K562 (cell line): ENCODE measurements around the gene SNX33. TPM values are rescaled to one million over a fixed set of nuclear protein-coding genes. Genes with fewer than 3 reads are reported as not detected.
A peak's percentile ranks its signal among the peaks of the same experiment; 100 is the strongest.

Experiments used
- ATAC-seq: fragments of 200-7000 bp; cut with Tn5 transposase; 3 replicates; pipeline ENCODE4 v1.9.1; 2020; ENCODE audit warnings: moderate library complexity
- BruUV-seq: library from RNA; stranded (reverse); fragments of 400-500 nt; replicated peaks from 2 replicates; lab custom pipeline; 2021; lab: Mats Ljungman, UMichigan
- CTCF ChIA-PET: fragments of 300-600 bp; formaldehyde crosslinking; extraction: SDS; loops from one replicate; lab custom pipeline; 2021; ENCODE audit warnings: low intra/inter-chr PET ratio; lab: Yijun Ruan, JAX
- POLR2A ChIA-PET: fragments of 300-600, 350-650 bp; sonication (Branson Sonifier 250); formaldehyde crosslinking; extraction: SDS; loops from one replicate; lab custom pipeline; 2021; ENCODE audit warnings: antibody characterized with exemption, inconsistent platforms; lab: Yijun Ruan, JAX
- DNase-seq, 4 experiments: peaks; one replicate each; pipeline versions ENCODE4 v3.0.0 to v3.0.0-alpha.2; 2011 to 2018; ENCODE audit warnings: low spot score in 3 of 4, mixed read lengths in 3 of 4; ENCODE audit errors: extremely low read depth in 1 of 4
- FAIRE-seq: peaks from 2 replicates; lab custom pipeline; 2011; peaks lifted over from hg19 to GRCh38; lab: Jason Lieb, UNC
- H2AFZ ChIP-seq: 2 replicates; pipeline ENCODE4 v1.6.0; 2011; ENCODE audit warnings: low read depth, low read length, control low read depth, inconsistent platforms
- H3K27ac ChIP-seq: fragments of 200-600 bp; 3 replicates; pipeline ENCODE4 v1.8.0; 2011; ENCODE audit warnings: low read depth, mild to moderate bottlenecking, control low read depth, inconsistent platforms, low read length, moderate library complexity, mixed read lengths; ENCODE audit errors: extremely low read depth
- H3K27me3 ChIP-seq, 2 experiments: fragments of 300-600 bp in 1 of 2; 2 replicates in 1 of 2; 3 replicates in 1 of 2; pipeline versions ENCODE4 v1.6.0 to v1.8.0; 2011; ENCODE audit warnings: inconsistent platforms in 2 of 2, low read length in 2 of 2, mild to moderate bottlenecking in 1 of 2, mixed read lengths in 1 of 2, moderate library complexity in 1 of 2; ENCODE audit not compliant: control insufficient read depth in 2 of 2, insufficient read depth in 2 of 2
- H3K36me3 ChIP-seq: fragments of 300-600 bp; 3 replicates; pipeline ENCODE4 v1.8.0; 2011; ENCODE audit warnings: mild to moderate bottlenecking, low read length, inconsistent platforms; ENCODE audit not compliant: control insufficient read depth, insufficient read depth
- H3K4me1 ChIP-seq, 2 experiments: fragments of 200-600 bp in 1 of 2; replicated peaks in 1 of 2; 2 replicates in 1 of 2; 3 replicates in 1 of 2; pipeline versions ENCODE4 v1.5.1 to v1.8.0; 2011; ENCODE audit warnings: inconsistent platforms in 2 of 2, low read length in 2 of 2, mild to moderate bottlenecking in 1 of 2, mixed read lengths in 1 of 2, moderate library complexity in 1 of 2; ENCODE audit not compliant: control insufficient read depth in 2 of 2, insufficient read depth in 2 of 2
- H3K4me2 ChIP-seq: 2 replicates; pipeline ENCODE4 v1.6.1; 2011; ENCODE audit warnings: low read length, control low read depth, inconsistent platforms, mixed read lengths; ENCODE audit not compliant: insufficient read depth
- H3K4me3 ChIP-seq: fragments of 200-600 bp; sonication (generic), shearing (Covaris generic); 2 replicates; pipeline ENCODE4 v1.5.1; 2016; ENCODE audit warnings: control low read depth, inconsistent platforms
- H3K79me2 ChIP-seq: fragments of 200-600 bp; 3 replicates; pipeline ENCODE4 v1.8.0; 2011; ENCODE audit warnings: low read length, inconsistent platforms; ENCODE audit not compliant: control insufficient read depth, insufficient read depth
- H3K9ac ChIP-seq, 2 experiments: 2 replicates each; pipeline versions ENCODE4 v1.6.0 to v1.6.1; 2011; ENCODE audit warnings: low read depth in 2 of 2, low read length in 2 of 2, control low read depth in 1 of 2, inconsistent platforms in 1 of 2, mild to moderate bottlenecking in 1 of 2, mixed read lengths in 1 of 2; ENCODE audit not compliant: insufficient read depth in 1 of 2
- H3K9me1 ChIP-seq: one replicate; pipeline ENCODE4 v1.6.0; 2011; ENCODE audit warnings: inconsistent platforms, mild to moderate bottlenecking, low read length, moderate library complexity; ENCODE audit not compliant: control insufficient read depth, insufficient read depth
- H3K9me3 ChIP-seq: replicated peaks from 2 replicates; pipeline ENCODE4 v1.5.1; 2011; ENCODE audit warnings: low read depth, low read length, inconsistent platforms; ENCODE audit not compliant: control insufficient read depth, insufficient read depth
- H4K20me1 ChIP-seq: replicated peaks from 2 replicates; pipeline ENCODE4 v1.6.1; 2011; ENCODE audit warnings: low read length, inconsistent platforms, mixed read lengths; ENCODE audit not compliant: control insufficient read depth, insufficient read depth
- CBX1 ChIP-seq: sonication (generic); IDR thresholded peaks from 2 replicates; pipeline ENCODE4 v1.6.1; 2016; ENCODE audit warnings: antibody characterized with exemption, low read depth, mild to moderate bottlenecking
- GTF2E2 ChIP-seq: fragments of 200-800 bp; sonication (Bioruptor generic); IDR thresholded peaks from 2 replicates; pipeline ENCODE4 v1.6.1; 2016; ENCODE audit warnings: missing genetic modification characterization, missing compliant biosample characterization
- SREBF2 ChIP-seq: sonication (generic); formaldehyde crosslinking; IDR thresholded peaks from 2 replicates; pipeline ENCODE4 v1.4.0; 2020; ENCODE audit warnings: mild to moderate bottlenecking, missing genetic modification reagents
- WGBS: fragments of 100-300 bp; shearing (Covaris generic); methylation state at CpG from one replicate; pipeline ENCODE4 v1.1.6; 2016; ENCODE audit warnings: low coverage, mixed read lengths; ENCODE audit not compliant: insufficient coverage; ENCODE audit errors: missing lambda C conversion rate; 5-methylcytosine and 5-hydroxymethylcytosine counted together
- in situ Hi-C: fragments of 300-500 bp; cut with MboI; formaldehyde crosslinking; loops from 4 replicates; pipeline ENCODE4 v1.15.0; 2018; ENCODE audit warnings: inconsistent platforms, mixed read lengths
- intact Hi-C: fragments of 100-400 bp; cut with micrococcal nuclease; formaldehyde crosslinking; loops from 2 replicates; pipeline ENCODE4 v1.14.2; 2022
- polyA plus RNA-seq, 8 experiments: library from polyadenylated mRNA; depleted of rRNA in 4 of 8; stranded (reverse) in 5 of 8; unstranded in 3 of 8; fragments of >200 nt; fragmentation: Nextera tagmentation in 2 of 8; fragmentation: Illumina TruSeq in 1 of 8; extraction: Ambion mirVana in 2 of 8; extraction: Trizol in 1 of 8; gene quantifications; 2 replicates each; pipeline versions ENCODE4 v1.2.1 to v1.2.3, GENCODE V29; 2011 to 2014; ENCODE audit warnings: inconsistent platforms in 1 of 8, missing spikeins in 1 of 8
- total RNA-seq, 7 experiments: library from RNA; depleted of rRNA in 6 of 7; stranded (reverse); fragments of >200 nt in 6 of 7; fragmentation: Illumina TruSeq in 2 of 7; extraction: Trizol in 2 of 7; gene quantifications; 2 replicates each; pipeline versions ENCODE4 v1.2.1 to v1.2.3, GENCODE V29; 2011 to 2021; ENCODE audit warnings: low replicate concordance in 1 of 7

Gene SNX33
- total and polyA plus RNA-seq, 9 of the 15 experiments (the other 6 are each of a cell fraction or from before 2014, with no cell fraction given) = 1.4 to 14.1 (median 8.2) TPM

DNA sequence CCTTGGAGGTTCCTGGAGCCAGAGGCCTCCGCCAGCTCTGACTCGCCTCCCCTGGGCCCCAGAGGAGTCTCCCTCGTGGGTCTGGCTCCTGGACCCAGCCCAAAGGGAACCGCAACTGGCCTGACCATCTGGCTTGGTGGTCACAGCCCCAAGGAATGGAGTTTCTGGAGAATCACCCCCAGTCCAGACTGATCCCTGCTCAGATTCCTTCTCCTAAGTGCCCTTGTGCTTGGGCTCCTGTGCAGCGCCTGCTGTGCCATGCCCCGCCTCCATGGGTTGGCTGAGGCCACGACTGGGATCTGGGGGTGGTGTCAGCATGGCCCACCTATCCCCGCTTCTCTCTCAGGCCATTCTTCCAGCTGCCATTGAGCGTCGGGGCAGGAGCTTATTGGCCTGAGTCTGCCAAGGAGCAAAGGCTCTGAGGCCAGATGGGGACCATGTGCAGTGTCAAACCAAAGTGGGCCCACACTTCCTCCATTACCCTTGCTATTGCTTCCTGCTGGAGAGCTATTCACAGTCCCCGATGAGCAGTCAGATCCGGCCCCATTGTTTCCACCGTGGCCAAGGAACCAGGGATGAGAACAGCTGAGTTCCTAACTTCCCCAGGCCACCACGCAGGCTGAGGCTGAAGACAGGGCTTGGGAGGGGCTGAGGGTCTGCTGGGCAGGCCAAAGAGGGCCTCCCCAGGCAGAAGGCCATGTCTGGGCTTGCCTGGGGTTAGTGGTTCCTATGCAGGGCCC lies 46.0 kb downstream of the SNX33 start:
- no TSS peak for BruUV-seq
- TF ChIP-seq GTF2E2 (tag) (peak; percentile 11; the same call in 1 of the 2 replicates), SREBF2 (CRISPR knock-in tag) (no peak), CBX1 (no peak)
- TF ChIP-seq, all 486 proteins: peak for 1
- intact Hi-C loops (loop anchor here (1.0 kb wide), 2 partner anchors 25 to 65 kb away; no protein-coding TSS in a partner anchor), in situ Hi-C loops (no loop called here)
- H3K4me3 ChIP-seq = no peak overlapping the region
- H4K20me1 ChIP-seq = peaks cover 7% of the 10 kb centered on the region; the same call in 1 of the 2 replicates
- H3K4me1 ChIP-seq = peaks cover 19 to 48% of the 10 kb centered on the region in 2 experiments
- DNase-seq (peak in 1 of 4 experiments; percentile 26), ATAC-seq (no peak), FAIRE-seq (no peak)
- peak overlapping the region; percentile 50; the same call in 1 of the 2 replicates for H3K4me2 ChIP-seq
- 32% methylated on average over 14 of the region's 14 CpGs for WGBS
- no peaks in the 10 kb centered on the region for H3K9me1 ChIP-seq
- peak overlapping the region; percentile 22; the same call in 1 of the 2 replicates for H2AFZ ChIP-seq
- peaks cover 0 to 5% of the 10 kb centered on the region in 2 experiments; a peak in 1 of 5 replicates for H3K27me3 ChIP-seq
- no peaks in the 10 kb centered on the region for H3K79me2 ChIP-seq
- peak overlapping the region in 1 of 2 experiments; percentile 7; a peak in 2 of 4 replicates for H3K9ac ChIP-seq
- H3K9me3 ChIP-seq = no peaks in the 10 kb centered on the region
- CTCF ChIA-PET = no interaction called here
- POLR2A ChIA-PET = no interaction called here
- no peak overlapping the region for H3K27ac ChIP-seq
- H3K36me3 ChIP-seq = no peaks in the 10 kb centered on the region
